Activated naive CD4-positive, alpha-beta T cell treated with anti-CD3 and anti-CD28 coated beads, Interleukin-2, amount 50 U/mL, for 16 hours (primary cell): ENCODE results near the gene CST2.
"Not testable (repeated sequence)": the region's sequence is repeated elsewhere in the genome, so short reads cannot be mapped to it uniquely, and the experiment has no call there.

ENCODE experiments used
- DNase-seq: peaks from one replicate; pipeline ENCODE4 v3.0.0-alpha.2; 2020

The CST2 gene, protein sequence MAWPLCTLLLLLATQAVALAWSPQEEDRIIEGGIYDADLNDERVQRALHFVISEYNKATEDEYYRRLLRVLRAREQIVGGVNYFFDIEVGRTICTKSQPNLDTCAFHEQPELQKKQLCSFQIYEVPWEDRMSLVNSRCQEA

DNA sequence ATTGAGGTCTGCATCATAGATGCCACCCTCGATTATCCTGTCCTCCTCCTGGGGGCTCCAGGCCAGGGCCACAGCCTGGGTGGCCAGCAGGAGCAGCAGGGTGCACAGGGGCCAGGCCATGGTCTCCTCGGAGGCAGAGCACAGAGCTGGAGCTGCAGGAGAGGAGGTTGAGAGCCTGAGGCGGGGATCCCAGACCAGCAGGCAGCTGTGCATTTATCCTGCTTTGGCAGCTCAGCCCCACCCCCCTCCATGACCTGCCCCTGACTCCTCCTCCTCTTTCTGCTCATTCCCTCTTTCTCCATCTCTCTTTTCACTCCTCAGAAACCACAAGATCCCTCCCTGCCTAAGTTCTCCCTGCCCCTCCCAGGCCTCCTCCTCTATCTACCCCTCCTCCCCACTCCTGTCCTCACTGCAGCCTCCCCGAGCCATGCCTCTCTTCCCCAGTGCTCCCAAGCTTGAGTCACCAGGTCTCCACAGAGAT lies at the start of gene CST2:
TSS of gene CST2 (minus strand) at position 189 of the 481 bp plus-strand sequence. CDS start at position 120, 69 bp downstream.
- no peak for DNase-seq

DNA sequence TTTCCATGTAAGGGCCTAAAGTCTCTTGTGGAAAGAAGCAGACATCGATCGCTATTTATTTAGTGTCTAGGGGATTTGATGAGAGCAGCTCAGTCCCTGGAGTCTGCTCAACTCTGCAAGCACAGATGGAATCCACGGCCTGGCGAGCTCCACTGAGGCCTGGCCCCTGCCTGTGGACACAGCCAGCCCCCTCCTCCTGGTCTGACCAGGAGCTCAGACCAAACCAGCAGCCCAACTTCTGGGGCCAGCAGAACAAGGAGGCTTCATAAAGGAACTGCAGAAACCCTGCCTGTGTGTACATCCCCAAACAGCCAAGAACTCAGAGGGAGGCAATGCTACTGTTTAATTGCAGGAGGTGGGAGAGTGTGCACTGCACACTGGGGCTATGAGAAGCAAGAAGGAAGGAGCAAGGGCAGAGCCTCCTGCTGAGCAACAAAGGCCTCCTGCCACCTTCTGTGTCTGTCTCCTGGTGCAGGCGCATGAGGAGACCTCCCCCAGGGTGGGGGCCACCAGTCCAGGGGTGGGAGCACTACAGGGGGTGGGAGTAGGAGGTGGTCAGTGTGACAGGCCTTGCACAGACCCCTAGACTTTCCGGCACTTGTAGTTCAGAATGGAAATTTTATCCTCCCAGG lies 49.2 kb upstream of the CST2 start:
- DNase-seq, result no peak

DNA sequence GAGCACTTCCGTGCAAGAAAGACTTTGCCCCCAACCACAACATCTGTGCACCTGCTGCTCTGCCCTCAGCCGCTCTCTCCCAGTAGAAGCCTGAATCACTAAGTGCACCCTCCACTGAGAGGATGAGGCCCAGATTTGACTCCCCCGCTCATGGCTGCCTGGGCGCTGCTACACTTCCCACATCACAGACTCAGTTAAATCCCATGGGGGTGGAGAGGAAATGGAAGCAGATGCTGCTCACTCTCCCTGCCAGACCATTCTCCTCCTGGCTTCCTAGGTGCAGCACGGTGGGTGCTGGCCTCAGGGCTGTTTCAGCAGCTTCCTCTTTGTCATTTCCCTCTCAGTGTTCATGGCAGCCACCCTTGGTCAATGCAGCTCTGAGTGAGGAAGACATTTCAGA lies 48.2 kb upstream of the CST2 start:
- DNase-seq, result no peak

DNA sequence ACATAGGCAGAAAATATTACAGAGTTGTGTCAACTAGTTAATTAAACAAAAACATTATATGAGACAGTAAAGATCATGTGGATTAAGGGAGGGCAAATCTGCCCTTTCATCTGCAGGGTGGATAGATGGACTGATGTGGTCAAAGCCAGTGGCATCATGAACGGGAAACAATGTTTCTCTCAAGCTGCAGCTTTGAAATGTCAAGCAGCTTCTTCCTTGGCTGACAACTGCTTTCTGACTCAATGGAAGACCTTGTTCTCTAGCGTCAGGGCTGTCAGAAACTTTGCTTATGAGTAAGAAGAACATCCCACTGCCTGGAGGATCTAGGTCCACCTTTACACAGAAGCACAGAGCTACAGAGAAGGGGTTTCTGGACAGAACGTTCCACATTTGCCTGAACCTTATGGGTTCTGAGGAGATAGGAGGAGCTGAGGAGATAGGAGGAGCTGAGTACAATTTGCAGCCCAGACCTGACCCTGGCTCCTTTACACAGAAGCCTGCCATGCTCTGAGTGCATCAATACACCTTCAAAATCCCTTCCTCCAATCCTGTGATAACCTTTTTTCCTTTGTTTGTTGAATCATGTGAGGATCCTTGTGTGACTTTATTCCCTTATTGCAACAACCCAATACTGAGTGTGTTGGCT lies 47.0 kb upstream of the CST2 start:
- DNase-seq, result no peak

DNA sequence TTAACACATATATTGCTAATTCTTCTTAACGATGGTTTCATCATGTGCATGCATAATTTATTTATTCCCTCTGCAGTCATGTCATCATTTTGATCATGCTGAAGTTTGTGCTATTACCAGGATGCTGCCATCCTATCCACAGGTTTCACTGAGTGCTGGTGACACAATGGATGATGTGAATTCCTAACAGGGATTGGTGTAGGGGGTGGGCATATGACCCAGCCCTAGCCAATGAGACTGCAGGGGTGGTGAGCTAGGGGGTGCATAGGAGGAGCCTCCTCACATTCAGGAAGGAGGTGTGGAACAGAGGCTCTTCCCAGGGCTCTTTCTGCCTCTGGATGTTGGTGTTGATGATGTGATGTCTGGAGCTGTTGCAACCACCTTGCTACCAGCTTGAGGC lies 45.5 kb upstream of the CST2 start:
- DNase-seq, result no peak

DNA sequence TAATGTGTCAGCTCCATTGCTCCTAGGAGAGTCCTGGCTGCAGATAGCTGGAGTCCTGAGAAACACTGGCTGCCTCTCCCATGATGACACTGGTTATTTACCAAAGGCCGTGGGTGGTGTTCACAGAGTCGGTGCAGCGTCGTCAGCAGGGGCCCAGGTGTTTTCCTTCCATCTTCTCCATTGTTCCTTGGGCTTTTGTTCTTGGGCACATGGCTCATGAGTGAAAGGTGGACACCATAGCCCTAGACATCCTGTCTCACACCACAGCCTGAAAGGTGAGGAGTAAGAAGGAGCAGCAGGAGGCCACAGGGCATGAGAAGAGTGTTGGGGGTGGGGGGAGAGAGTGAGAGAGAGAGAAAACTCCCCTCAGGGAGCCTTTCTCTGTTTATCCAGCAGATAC lies 43.9 kb upstream of the CST2 start:
- DNase-seq, result no peak

DNA sequence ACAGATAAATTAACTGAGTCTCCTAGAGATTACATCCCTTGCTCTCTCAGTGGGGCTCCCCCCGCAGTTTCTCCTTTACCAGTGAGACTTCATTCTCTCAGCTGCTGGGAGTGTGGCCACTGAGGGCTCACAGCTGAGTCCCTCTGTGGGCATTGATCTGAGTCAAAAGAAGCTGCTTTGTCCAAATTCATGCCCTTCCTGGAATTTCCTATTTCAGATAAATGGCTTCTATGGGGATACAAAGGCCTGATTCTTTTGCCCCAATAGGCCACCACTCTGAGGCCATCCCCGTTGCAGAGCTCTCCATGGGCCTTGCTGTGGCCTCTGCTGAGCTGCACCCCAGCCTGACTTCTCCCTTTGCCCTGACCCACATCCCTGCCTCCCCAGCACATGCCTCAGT lies 43.0 kb upstream of the CST2 start:
- no peak for DNase-seq

DNA sequence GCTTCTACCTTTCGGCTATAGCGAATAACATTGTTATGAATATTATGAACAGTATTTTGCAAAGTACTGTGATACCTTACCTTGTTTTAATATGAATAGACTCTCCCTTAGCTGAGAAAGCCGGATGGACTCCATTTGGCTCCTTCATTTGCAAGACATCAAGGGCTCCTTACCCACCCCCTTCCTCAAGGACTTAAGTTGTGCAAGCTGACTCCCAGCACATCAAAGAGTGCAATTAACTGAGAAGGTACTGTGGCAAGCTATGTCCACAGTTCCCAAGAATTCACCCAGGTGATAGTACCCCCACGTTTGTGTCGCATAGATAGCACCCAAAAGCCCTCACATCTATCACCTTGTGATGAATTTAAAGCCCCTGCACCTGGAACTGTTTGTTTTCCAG lies 41.8 kb upstream of the CST2 start:
- no peak for DNase-seq

DNA sequence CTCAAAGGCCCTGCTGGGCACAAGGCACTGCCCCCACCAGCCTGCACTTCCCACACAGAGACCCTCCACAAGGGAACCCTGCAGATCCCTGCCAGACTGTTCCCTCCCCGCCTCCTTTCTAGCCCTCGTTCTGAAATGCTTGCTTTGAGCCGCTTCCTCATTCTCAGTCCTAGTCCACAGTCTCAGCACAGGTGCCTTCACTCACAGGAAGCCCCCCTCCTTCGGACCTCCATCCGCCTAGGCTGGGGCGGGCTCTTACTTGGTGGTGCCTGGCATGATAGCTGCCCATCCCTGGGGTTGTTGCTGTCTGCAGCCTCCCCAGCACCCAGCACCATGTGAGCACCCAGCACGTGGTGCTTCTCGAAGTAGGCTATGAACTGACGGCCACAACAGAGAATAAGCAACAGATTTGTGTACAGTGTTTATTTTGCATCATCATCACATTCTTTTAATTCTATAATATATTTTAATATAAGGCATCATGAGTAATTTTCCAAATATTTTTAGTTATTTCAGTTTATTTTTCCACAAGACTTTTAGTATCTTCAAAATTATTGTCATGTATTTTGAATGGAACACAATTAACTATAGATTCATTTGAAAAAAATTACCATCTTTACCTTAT lies 40.7 kb upstream of the CST2 start:
- no peak for DNase-seq

DNA sequence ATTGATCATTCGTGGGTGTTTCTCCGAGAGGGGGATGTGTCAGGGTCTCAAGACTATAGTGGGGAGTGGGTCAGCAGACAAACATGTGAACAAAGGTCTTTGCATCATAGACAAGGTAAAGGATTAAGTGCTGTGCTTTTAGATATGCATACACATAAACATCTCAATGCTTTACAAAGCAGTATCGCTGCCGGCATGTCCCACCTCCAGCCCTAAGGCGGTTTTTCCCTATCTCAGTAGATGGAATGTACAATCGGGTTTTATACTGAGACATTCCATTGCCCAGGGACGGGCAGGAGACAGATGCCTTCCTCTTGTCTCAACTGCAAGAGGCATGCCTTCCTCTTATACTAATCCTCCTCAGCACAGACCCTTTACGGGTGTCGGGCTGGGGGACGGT lies 34.2 kb upstream of the CST2 start:
- DNase-seq, result not testable (repeated sequence)

DNA sequence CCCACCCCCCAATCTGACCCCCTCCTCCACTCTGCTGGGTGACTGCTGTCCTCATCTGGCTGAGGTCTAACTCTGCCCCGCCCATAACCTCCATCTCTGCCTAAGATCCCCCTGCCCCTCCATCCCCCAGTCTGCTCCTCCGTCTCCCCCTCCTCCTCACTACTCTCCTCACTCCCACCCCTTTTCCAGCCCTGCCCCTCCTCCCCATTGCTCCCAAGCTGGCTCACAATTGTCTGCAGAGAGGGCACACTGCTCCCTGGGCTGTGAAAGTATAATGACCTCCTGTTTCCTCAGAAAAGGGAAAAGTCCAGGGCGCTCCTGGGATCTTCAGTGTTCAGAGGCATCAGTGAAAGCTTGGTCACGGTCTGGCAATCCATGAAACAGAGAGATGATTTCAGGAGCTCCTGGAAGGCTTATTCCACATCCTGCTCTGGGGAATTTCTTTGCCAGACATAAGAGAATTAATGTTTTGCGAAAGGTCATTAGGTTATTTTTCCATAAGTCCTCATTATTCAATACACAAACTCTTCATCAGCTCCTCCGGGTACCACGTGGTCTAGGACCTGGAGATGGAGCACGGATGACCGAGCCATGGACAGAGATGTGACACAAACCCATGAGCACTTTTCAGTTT lies 31.6 kb upstream of the CST2 start:
- no peak for DNase-seq

DNA sequence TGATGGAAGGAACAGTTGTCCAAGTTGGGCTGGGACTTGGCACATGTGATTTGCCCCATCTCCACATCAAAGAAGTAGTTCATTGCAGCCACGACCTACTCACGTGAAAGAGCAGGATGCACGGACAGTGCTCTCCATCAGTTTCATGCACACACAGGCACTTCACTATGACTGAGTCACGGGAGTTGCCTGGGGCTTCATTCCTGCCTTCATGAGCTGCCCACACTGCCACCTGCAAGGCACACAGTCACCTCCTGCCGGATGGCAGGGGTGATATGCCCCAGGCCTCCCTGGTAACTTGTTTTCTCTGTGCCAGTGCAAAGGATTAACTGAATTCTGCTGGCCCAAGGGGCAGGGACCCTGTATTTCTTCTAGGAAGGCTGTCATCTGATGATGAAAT lies 30.2 kb upstream of the CST2 start:
- DNase-seq, result no peak

DNA sequence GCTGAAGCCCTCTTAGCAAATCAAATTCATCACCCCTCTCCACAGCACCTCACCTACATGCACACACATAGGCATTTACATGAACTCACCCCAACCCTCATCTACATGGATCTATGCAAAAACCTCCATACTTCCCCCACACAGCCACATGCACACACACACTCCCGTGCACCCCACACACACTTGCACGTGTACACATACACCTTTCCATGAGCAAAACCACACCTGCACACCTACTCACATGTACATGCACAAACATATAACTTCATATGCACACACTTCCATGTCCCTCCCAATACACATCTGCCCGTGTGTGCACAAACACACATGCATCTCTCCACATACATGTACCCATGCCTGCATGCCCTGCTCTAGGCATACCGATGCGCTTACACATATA lies 29.7 kb upstream of the CST2 start:
- no peak for DNase-seq

DNA sequence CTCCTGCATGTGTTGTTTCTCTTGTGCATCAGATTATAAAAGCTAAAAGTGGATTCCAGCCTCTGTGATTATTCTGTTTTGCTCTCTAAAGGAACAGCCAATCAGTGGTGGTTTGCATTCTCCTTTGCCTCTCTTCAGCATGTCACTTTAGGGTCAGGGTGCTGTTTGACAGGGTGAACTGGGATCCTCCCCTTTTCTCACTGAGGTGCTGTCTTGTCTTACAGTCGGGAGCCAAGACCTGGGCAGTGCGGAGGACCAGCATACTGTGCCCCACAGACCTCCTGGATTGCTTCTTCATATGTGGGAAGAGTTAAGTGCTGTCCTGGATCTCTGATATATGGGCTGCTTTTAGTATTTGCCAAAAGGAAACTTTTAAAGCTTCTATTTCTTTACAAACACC lies 15.2 kb upstream of the CST2 start:
- no peak for DNase-seq

DNA sequence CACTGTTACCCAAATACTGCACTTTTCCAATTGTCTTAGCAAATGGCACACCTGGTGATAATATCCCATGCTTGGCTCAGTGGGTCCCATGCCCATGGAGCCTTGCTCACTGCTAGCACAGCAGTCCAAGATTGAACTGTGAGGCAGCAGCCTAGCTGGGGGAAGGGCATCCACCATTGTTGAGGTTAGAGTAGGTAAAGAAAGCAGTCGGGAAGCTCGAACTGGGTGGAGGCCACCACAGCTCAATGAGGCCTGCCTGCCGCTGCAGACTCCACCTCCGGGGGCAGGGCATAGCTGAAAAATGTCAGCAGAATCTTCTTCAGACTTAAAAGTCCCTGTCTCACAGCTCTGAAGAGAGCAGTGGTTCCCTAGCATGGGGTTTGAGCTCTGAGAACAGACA lies 9.2 kb upstream of the CST2 start:
- no peak for DNase-seq

DNA sequence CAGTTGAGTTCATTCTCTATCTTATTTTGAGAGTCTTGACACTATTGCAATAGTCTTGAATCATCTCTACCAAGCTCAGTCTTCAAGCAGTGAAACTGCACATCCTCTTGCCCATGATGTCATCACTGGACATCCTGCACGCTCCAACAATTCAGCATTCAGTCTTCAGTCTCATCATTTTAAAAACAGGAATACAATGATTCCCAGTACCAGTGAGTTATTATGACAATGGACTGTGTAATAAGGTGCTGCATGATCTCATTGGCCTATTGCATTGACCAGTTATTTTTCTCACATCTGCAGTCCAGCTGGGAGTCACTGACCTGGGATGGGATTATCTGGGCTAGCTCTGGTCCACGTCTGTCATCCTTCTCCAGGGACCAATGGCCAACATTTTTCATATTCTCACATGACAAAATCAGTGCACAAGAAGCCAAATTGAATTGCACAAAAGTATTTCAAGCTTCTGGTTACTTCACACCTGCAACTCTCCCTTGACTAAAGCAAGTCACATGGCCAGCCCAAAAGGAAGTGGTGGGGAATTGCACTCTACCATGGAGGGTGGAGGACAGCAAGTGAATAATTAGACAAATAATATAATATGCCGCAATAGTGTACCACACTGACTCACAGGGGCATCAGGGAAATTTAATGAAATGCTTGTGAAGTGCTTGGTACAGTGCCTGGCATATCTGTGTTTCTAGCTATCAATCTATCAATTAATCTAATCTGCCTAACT lies 6.4 kb upstream of the CST2 start:
- no peak for DNase-seq

DNA sequence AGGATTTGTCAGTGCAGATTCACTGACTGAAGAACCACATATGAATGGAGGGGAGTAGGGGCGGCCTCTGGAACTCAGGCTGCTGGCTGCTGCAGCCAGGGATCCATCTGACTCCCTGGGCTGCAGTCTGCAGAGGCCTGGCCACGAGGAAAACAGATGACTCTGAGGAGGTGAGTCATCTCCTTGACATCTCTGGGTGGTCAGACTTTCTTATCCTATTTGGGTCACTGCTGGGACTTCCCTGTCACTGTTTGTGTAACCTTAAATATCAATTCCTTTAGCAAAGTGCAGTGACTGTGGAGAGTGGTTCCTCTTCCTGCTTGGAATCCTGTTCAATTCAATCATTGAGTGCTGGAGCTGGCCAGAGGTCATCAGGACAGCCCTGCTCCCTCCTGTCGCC lies 5.4 kb upstream of the CST2 start:
- DNase-seq, result not testable (repeated sequence)

DNA sequence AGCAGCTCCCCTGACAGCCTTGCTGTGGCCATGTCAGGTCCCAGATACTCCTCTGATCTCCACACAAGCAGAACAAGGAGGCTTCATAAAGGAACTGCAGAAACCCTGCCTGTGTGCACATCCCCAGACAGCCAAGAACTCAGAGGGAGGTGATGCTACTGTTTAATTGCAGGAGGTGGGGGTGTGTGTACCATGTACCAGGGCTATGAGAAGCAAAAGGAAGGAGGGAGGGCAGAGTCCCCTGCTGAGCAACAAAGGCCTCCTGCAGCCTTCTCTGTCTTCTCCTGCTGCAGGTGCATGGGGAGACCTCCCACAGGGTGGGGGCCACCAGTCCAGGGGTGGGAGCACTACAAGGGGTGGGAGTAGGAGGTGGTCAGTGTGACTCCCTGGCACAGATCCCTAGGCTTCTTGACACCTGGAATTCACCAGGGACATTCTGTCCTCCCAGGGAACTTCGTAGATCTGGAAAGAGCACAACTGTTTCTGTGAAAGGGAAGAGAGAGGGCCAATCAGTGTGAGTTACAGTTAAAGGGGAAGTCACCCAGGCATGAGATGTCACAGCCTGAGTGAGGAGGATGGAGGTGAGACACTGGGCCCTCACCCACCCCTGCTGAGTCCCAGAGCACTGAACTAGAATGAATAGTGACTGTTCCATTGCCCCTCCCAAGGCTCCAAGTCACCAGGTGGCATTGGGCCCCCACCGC lies 2.8 kb downstream of the CST2 start:
- no peak for DNase-seq

DNA sequence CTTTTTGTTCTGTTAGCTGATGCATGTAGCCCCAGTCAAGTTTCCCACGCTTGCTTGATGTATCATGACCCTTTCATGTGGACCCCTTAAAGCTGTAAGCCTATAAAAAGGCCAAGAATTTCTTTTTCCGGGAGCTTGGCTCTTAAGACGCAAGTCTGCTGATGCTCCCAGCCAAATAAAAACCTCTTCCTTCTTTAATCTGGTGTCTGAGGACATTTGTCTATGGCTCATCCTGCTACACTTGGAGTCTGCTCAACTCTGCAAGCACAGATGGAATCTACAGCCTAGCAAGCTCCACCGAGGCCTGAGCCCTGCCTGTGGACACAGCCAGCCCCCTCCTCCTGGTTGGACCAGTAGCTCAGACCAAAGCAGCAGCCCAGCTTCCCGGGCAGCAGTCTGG lies 3.4 kb downstream of the CST2 start:
- DNase-seq, result no peak

DNA sequence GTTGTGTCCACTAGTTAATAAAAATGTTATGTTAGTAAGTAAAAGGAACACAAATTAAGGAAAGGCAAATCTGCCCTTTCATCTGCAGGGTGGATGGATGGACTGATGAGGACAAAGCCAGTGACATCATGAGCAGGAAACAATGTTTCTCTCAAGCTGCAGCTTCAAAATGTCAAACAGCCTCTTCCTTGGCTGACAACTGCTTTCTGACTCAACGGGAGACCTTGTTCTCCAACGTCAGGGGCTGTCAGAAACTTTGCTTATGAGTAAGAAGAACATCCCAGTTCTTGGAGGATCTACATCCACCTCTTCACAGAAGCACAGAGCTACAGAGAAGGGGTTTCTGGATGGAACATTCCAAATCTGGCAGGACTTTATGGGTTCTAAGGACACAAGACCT lies 6.0 kb downstream of the CST2 start:
- DNase-seq, result no peak

DNA sequence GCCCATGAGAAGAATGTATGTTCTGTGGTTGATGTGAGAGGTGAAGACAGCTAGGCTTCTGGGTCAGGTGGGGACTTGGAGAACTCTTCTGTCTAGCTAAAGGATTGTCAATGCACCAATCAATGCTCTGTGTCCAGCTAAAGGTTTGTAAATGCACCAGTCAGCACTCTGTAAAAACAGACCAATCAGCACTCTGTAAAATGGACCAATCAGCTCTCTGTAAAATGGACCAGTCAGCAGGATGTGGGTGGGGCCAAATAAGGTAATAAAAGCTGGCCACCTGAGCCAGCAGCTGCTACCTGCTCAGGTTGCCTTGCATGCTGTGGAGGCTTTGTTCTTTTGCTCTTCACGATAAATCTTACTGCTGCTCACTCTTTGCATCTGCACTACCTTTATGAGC lies 15.0 kb downstream of the CST2 start:
- DNase-seq, result not testable (repeated sequence)

DNA sequence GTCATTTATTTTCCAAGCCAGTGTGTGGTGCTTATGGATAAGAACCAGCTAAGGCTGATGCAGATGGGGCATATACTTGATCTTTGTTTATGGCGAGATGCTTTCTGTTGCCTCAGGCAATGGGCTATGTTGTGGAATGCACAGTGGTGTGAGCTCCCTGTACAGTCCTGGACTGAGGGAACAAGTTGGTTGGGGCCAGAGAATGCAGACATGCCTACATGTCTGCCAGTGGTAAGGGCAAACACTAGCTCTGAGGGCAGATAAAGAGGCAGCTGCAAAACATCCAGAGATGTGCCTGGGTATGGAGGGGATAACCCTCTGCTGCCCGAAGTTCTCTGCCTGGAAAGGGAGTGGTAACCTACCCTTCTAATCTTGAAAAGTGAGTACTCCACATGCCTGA lies 16.2 kb downstream of the CST2 start:
- DNase-seq, result not testable (repeated sequence)
